ENCODE results near the gene LIN7C. TPM values are rescaled to one million over a fixed set of nuclear protein-coding genes. Genes with fewer than 3 reads are reported as not detected.

The LIN7C gene
- total and polyA plus RNA-seq, 2 of the 13 experiments (the other 11 are each of a cell fraction or from before 2014, with no cell fraction given) = 14.8 to 37.2 TPM

DNA sequence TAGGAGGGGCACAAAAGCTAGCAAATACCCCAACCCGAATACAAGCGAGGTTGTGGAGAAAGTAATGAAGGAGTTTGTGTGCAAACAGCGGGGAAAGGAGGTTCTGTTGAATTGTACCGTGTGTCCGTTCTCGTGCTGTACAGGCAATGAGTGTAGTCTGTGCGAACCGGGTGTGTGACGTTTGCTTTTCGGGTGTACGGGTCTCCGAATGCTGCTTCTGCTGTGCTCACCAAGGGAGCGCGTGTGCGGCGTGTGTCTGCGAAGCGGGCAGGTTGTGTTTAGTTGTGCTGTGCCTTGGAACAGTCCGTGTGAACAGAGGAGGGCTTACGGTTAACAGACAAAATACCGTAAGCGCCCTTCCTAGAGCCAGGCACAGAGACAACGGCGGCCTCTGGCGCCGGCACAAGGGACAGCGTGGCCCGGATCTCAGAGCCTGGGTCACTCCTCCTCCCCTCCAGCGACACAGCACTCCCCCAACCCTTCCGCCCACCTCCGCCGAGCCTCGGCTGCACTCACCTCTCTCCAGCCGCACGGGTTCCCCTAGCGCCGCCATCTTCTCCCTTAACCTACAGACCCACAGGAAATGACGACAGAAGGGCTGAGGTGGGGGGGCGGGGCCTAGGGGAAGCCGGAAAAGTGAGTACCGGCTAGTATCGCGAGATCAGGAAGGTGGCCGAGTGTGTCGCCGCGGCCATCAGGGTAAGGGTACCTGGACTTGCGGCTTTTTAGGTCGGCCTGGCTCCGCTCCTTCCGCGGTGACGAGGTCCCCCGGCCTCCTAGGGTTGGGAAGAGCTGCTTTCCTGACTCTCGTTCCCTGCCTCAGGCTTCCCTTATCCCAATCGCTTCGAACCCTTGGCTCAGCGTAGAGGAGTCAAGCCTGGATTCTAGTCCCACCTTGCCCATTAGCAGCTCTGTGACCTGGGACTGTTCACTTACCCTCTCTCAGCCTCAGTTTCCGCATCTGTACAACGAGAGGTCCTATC is at the start of gene LIN7C (continued):
- TF ChIP-seq TEAD2 (CRISPR knock-in tag; IDR thresholded peaks at IDR 0.05) = peak; percentile 55; the same call in 1 of the 2 replicates
- TF ChIP-seq ZNF792 (CRISPR knock-in tag; IDR thresholded peaks at IDR 0.05) = 0 out of 2 replicates have a peak, but pooled peaks have one; percentile 46
- TF ChIP-seq, protein P1, sequence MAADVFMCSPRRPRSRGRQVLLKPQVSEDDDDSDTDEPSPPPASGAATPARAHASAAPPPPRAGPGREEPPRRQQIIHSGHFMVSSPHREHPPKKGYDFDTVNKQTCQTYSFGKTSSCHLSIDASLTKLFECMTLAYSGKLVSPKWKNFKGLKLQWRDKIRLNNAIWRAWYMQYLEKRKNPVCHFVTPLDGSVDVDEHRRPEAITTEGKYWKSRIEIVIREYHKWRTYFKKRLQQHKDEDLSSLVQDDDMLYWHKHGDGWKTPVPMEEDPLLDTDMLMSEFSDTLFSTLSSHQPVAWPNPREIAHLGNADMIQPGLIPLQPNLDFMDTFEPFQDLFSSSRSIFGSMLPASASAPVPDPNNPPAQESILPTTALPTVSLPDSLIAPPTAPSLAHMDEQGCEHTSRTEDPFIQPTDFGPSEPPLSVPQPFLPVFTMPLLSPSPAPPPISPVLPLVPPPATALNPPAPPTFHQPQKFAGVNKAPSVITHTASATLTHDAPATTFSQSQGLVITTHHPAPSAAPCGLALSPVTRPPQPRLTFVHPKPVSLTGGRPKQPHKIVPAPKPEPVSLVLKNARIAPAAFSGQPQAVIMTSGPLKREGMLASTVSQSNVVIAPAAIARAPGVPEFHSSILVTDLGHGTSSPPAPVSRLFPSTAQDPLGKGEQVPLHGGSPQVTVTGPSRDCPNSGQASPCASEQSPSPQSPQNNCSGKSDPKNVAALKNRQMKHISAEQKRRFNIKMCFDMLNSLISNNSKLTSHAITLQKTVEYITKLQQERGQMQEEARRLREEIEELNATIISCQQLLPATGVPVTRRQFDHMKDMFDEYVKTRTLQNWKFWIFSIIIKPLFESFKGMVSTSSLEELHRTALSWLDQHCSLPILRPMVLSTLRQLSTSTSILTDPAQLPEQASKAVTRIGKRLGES (CRISPR knock-in tag; IDR thresholded peaks at IDR 0.05; ENCODE audit: borderline replicate concordance) = no peak
- TF ChIP-seq, protein P2, sequence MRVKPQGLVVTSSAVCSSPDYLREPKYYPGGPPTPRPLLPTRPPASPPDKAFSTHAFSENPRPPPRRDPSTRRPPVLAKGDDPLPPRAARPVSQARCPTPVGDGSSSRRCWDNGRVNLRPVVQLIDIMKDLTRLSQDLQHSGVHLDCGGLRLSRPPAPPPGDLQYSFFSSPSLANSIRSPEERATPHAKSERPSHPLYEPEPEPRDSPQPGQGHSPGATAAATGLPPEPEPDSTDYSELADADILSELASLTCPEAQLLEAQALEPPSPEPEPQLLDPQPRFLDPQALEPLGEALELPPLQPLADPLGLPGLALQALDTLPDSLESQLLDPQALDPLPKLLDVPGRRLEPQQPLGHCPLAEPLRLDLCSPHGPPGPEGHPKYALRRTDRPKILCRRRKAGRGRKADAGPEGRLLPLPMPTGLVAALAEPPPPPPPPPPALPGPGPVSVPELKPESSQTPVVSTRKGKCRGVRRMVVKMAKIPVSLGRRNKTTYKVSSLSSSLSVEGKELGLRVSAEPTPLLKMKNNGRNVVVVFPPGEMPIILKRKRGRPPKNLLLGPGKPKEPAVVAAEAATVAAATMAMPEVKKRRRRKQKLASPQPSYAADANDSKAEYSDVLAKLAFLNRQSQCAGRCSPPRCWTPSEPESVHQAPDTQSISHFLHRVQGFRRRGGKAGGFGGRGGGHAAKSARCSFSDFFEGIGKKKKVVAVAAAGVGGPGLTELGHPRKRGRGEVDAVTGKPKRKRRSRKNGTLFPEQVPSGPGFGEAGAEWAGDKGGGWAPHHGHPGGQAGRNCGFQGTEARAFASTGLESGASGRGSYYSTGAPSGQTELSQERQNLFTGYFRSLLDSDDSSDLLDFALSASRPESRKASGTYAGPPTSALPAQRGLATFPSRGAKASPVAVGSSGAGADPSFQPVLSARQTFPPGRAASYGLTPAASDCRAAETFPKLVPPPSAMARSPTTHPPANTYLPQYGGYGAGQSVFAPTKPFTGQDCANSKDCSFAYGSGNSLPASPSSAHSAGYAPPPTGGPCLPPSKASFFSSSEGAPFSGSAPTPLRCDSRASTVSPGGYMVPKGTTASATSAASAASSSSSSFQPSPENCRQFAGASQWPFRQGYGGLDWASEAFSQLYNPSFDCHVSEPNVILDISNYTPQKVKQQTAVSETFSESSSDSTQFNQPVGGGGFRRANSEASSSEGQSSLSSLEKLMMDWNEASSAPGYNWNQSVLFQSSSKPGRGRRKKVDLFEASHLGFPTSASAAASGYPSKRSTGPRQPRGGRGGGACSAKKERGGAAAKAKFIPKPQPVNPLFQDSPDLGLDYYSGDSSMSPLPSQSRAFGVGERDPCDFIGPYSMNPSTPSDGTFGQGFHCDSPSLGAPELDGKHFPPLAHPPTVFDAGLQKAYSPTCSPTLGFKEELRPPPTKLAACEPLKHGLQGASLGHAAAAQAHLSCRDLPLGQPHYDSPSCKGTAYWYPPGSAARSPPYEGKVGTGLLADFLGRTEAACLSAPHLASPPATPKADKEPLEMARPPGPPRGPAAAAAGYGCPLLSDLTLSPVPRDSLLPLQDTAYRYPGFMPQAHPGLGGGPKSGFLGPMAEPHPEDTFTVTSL (CRISPR knock-in tag; IDR thresholded peaks at IDR 0.05; ENCODE audit: borderline replicate concordance) = no peak; the same call in 1 of the 2 replicates
- TF ChIP-seq, protein P3, sequence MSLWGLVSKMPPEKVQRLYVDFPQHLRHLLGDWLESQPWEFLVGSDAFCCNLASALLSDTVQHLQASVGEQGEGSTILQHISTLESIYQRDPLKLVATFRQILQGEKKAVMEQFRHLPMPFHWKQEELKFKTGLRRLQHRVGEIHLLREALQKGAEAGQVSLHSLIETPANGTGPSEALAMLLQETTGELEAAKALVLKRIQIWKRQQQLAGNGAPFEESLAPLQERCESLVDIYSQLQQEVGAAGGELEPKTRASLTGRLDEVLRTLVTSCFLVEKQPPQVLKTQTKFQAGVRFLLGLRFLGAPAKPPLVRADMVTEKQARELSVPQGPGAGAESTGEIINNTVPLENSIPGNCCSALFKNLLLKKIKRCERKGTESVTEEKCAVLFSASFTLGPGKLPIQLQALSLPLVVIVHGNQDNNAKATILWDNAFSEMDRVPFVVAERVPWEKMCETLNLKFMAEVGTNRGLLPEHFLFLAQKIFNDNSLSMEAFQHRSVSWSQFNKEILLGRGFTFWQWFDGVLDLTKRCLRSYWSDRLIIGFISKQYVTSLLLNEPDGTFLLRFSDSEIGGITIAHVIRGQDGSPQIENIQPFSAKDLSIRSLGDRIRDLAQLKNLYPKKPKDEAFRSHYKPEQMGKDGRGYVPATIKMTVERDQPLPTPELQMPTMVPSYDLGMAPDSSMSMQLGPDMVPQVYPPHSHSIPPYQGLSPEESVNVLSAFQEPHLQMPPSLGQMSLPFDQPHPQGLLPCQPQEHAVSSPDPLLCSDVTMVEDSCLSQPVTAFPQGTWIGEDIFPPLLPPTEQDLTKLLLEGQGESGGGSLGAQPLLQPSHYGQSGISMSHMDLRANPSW (CRISPR knock-in tag; IDR thresholded peaks at IDR 0.05; ENCODE audit: borderline replicate concordance) = peak; percentile 73; the same call in 1 of the 2 replicates
- TF ChIP-seq CHD4 (IDR thresholded peaks at IDR 0.05; ENCODE audit: borderline replicate concordance, low read length) = no peak
- TF ChIP-seq ZNF674 (CRISPR knock-in tag; IDR thresholded peaks at IDR 0.05; ENCODE audit: low read depth) = no peak
- TF ChIP-seq MBD4 (IDR thresholded peaks at IDR 0.05; ENCODE audit: borderline replicate concordance, low read length) = no peak
- TF ChIP-seq POLR2AphosphoS5 (IDR thresholded peaks at IDR 0.05; ENCODE audit: low read depth, low read length) = peak; percentile 97; the same call in 1 of the 2 replicates
- TF ChIP-seq, protein P4, sequence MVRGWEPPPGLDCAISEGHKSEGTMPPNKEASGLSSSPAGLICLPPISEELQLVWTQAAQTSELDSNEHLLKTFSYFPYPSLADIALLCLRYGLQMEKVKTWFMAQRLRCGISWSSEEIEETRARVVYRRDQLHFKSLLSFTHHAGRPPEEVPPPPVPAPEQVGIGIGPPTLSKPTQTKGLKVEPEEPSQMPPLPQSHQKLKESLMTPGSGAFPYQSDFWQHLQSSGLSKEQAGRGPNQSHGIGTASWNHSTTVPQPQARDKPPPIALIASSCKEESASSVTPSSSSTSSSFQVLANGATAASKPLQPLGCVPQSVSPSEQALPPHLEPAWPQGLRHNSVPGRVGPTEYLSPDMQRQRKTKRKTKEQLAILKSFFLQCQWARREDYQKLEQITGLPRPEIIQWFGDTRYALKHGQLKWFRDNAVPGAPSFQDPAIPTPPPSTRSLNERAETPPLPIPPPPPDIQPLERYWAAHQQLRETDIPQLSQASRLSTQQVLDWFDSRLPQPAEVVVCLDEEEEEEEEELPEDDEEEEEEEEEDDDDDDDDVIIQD (CRISPR knock-in tag; IDR thresholded peaks at IDR 0.05; ENCODE audit: low read depth) = peak; percentile 64; the same call in 1 of the 2 replicates
- TF ChIP-seq, protein P5, sequence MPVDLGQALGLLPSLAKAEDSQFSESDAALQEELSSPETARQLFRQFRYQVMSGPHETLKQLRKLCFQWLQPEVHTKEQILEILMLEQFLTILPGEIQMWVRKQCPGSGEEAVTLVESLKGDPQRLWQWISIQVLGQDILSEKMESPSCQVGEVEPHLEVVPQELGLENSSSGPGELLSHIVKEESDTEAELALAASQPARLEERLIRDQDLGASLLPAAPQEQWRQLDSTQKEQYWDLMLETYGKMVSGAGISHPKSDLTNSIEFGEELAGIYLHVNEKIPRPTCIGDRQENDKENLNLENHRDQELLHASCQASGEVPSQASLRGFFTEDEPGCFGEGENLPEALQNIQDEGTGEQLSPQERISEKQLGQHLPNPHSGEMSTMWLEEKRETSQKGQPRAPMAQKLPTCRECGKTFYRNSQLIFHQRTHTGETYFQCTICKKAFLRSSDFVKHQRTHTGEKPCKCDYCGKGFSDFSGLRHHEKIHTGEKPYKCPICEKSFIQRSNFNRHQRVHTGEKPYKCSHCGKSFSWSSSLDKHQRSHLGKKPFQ (CRISPR knock-in tag; IDR thresholded peaks at IDR 0.05; ENCODE audit: insufficient replicate concordance) = peak; percentile 81
- TF ChIP-seq ZNF343 (CRISPR knock-in tag; IDR thresholded peaks at IDR 0.05) = no peak
